BJ (cell line): ENCODE results near the gene PRSS37. TPM values are rescaled to one million over a fixed set of nuclear protein-coding genes. Genes with fewer than 3 reads are reported as not detected.

Experiments
- CTCF ChIA-PET: fragments of 350-600 bp; formaldehyde crosslinking; extraction: SDS; loops from one replicate; lab custom pipeline; 2021; ENCODE audit warnings: antibody characterized with exemption, inconsistent platforms; lab: Yijun Ruan, JAX
- POLR2A ChIA-PET: fragments of 300-600 bp; sonication (Branson Sonifier 250); formaldehyde crosslinking; extraction: SDS; loops from one replicate; lab custom pipeline; 2021; ENCODE audit warnings: antibody characterized with exemption; lab: Charles Lee
- DNase-seq: peaks from one replicate; pipeline ENCODE4 v3.0.0-alpha.2; 2011; ENCODE audit warnings: low read depth
- H3K27me3 ChIP-seq: 2 replicates; pipeline ENCODE4 v1.6.0; 2011; ENCODE audit warnings: low read length; ENCODE audit not compliant: control insufficient read depth, insufficient read depth
- H3K36me3 ChIP-seq: 2 replicates; pipeline ENCODE4 v1.5.1; 2011; ENCODE audit warnings: low read length; ENCODE audit not compliant: control insufficient read depth, insufficient read depth
- H3K4me3 ChIP-seq: 2 replicates; pipeline ENCODE4 v1.5.1; 2011; ENCODE audit warnings: low read depth, mild to moderate bottlenecking, control low read depth, low read length
- polyA plus RNA-seq: library from polyadenylated mRNA; depleted of rRNA; stranded (reverse); fragments of >200 nt; gene quantifications from 2 replicates; pipeline ENCODE4 v1.2.3, GENCODE V29; 2011; rRNA removed
- TF ChIP-seq, protein P1 (sequence below): IDR thresholded peaks from 2 replicates; pipeline ENCODE4 v1.5.1; 2011; ENCODE audit warnings: low read depth, mild to moderate bottlenecking, control low read depth, inconsistent platforms, low read length, moderate library complexity; ENCODE audit not compliant: insufficient read depth

The PRSS37 gene
- polyA plus RNA-seq, 1 experiment: not detected

DNA sequence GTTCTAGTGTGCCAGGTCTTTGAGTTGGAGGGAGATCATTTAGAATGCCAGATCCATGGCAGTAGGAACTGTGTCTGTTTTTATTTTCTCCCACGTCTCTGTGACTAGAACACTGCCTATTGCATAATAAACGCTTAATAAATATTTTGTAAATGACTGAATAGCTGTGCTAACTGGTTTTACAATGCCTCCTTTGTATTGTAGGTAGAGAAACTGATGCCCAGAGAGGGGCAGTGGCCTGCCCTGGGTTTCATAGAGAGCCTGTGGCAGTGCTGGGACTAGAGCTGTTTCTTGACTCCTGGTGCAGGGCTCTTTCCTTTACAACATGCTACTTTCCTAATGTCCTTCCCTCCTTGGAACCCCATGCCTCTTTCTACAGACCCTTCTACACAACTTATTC lies 48.8 kb downstream of the PRSS37 start:
- no peak for DNase-seq
- TF ChIP-seq, protein P1, sequence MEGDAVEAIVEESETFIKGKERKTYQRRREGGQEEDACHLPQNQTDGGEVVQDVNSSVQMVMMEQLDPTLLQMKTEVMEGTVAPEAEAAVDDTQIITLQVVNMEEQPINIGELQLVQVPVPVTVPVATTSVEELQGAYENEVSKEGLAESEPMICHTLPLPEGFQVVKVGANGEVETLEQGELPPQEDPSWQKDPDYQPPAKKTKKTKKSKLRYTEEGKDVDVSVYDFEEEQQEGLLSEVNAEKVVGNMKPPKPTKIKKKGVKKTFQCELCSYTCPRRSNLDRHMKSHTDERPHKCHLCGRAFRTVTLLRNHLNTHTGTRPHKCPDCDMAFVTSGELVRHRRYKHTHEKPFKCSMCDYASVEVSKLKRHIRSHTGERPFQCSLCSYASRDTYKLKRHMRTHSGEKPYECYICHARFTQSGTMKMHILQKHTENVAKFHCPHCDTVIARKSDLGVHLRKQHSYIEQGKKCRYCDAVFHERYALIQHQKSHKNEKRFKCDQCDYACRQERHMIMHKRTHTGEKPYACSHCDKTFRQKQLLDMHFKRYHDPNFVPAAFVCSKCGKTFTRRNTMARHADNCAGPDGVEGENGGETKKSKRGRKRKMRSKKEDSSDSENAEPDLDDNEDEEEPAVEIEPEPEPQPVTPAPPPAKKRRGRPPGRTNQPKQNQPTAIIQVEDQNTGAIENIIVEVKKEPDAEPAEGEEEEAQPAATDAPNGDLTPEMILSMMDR: no peak
- ChIA-PET CTCF (no interaction called here), POLR2A (no interaction called here)
- peaks cover 5% of the 10 kb centered on the region; the same call in 1 of the 2 replicates for H3K36me3 ChIP-seq
- no peaks in the 10 kb centered on the region for H3K27me3 ChIP-seq
- no peak overlapping the region for H3K4me3 ChIP-seq

- Histone ChIP-seq H3K36me3 (peaks cover 5% of the 10 kb centered on the region; the same call in 1 of the 2 replicates), H3K27me3 (no peaks in the 10 kb centered on the region), H3K4me3 (no peak within 1 kb of the TSS)
- DNase-seq: no peak
- TF ChIP-seq, protein P1: no peak
- POLR2A ChIA-PET: no interaction called here
- CTCF ChIA-PET: no interaction called here
Measured at GRCh38 chr7:141789917-141790316, 51.4 kb downstream of the PRSS37 start, which contains the start of gene TAS2R5. Gene TAS2R5 (plus strand): TSS chr7:141790217. CDS start chr7:141790362, 145 bp downstream.

GRCh38 chr7:141788296-141788695 lies 53.0 kb downstream of the PRSS37 start:
- H3K27me3 ChIP-seq: no peaks in the 10 kb centered on the region
- CTCF ChIA-PET: no interaction called here
- peaks cover 5% of the 10 kb centered on the region; the same call in 1 of the 2 replicates for H3K36me3 ChIP-seq
- no peak for DNase-seq
- TF ChIP-seq, protein P1: no peak
- H3K4me3 ChIP-seq: no peak overlapping the region
- POLR2A ChIA-PET: no interaction called here

Other genes with a start within 250 kb of the PRSS37 start
- 4.2 and 4.6 TPM in 2 replicates for gene DENND11, start 139.3 kb downstream of the PRSS37 start, polyA plus RNA-seq
- gene WEE2, start 133.1 kb downstream of the PRSS37 start, polyA plus RNA-seq: not detected in 2 replicates
- 55.0 and 139 TPM in 2 replicates for gene SSBP1, start 103.1 kb downstream of the PRSS37 start, polyA plus RNA-seq
- 0.29 TPM in 1 of 2 replicates, not detected in the other for gene TAS2R3, start 77.4 kb downstream of the PRSS37 start, polyA plus RNA-seq
- gene TAS2R4, start 64.8 kb downstream of the PRSS37 start, polyA plus RNA-seq: 0.12 and 0.23 TPM in 2 replicates
- gene TAS2R5, start 51.3 kb downstream of the PRSS37 start, polyA plus RNA-seq: 0.43 and 0.64 TPM in 2 replicates
- gene OR9A4, start 74.9 kb upstream of the PRSS37 start, polyA plus RNA-seq: not detected in 2 replicates
- not detected in 2 replicates for gene CLEC5A, start 105.5 kb upstream of the PRSS37 start, polyA plus RNA-seq
- not detected in 2 replicates for gene TAS2R38, start 132.3 kb upstream of the PRSS37 start, polyA plus RNA-seq
- 0.01 TPM in 2 replicates for gene MGAM, start 154.4 kb upstream of the PRSS37 start, polyA plus RNA-seq